ENCODE measurements around the gene TMEM120B.

Gene TMEM120B

DNA sequence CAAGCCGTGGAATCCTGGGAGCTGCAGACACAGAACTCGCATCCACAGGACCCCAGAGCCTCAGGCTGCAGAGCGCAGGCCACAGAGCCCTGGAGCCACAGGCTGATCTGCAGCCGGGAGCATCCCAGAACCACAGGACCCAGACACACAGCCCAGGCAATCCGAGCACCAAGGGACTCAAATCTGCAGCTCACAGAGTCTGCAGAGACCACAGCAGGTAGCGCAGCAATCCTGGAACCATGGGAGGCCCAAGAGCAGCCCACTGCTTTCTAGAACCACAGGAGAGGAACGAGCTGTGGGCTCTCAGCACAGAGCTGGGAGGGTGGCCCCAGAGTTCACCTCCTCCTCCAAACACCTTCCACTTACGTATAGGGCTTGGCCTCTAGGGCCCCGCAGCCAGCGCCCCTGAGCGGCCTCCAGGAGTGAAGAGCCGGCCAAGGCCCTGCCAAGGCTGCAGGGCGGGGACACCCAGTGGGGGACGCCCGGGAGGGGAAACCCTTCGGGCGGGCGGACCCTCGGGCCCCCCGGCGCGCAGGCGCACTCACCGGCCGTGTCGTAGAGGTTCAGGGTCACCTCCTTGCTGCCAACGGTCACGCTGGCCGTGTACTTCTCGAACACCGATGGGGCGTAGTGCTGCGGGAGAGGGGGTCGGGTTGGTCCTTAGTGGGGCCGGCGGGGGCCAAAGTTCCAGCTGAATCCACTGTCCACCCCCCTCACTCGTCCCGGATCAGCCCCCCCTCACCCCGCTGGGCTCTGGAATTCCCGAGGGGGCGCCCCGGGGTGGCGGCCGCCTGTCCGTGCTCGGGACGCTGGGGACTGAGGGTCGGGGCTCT is 80.3 kb downstream of the TMEM120B start:
- peak in 1 of 2 experiments; percentile 40 for DNase-seq (ENCODE audit: low read depth in 2 of 2)

DNA sequence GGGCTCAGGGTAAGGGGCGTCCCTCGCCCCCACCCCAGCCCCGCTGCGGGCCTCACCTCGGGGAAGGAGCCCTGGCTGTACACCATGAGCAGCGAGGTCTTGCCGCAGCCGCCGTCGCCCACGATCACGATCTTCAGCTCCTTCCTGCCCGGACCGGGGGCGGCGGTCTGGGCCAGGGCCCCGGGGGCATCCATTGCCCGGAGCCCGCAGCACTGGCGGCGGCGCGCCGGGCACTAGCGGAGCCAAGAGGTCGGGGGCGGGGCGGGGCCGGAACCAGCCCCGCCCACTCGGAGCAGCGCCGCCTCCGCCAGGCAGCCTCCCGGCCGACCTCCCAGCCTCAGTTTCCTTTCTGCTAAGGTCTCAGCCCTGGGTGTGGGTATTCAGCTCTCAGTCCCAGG is 80.9 kb downstream of the TMEM120B start, which contains the start of gene RHOF:
Gene RHOF, minus strand, starts transcription at position 249 of the 398 bp plus-strand sequence. Its CDS starts 55 bp downstream, at position 194.
- peak in 1 of 2 experiments; percentile 70 for DNase-seq (ENCODE audit: low read depth in 2 of 2)

DNA sequence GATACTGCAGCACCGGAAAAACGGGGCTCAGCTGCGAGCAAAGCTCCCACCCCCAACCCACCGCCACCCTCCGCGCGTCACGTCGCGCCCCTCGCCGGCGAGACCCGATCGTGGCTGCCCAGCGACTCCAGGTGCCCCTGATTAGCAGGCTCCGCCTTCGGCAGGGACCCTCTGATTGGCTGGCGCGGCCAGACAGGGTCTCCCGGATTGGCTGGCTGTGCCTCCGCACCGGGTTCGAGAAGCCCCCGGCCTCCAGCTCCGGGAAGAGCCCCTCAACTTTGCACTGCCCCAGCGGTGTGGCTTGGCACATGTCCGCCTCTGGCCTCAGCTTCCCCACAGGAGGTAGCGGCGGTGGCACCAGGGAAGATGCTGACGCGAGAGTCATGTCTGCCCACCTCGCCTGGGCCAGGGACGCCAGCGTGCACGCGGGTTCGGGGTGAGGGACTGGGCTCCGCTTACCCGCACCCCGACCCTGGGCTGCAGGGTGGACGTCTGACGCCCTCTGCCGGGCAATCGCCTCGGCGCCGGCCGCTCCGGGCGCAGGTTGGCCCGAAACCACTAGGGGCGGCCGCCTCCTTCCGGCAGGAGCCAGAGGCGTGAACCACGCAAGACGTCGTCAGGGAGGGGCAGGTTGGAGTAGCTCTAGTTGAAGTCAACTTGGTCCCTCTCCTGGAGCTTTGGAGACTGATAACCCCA is 81.4 kb downstream of the TMEM120B start:
- peak; percentile 88 to 93 for DNase-seq (ENCODE audit: low read depth in 2 of 2)

DNA sequence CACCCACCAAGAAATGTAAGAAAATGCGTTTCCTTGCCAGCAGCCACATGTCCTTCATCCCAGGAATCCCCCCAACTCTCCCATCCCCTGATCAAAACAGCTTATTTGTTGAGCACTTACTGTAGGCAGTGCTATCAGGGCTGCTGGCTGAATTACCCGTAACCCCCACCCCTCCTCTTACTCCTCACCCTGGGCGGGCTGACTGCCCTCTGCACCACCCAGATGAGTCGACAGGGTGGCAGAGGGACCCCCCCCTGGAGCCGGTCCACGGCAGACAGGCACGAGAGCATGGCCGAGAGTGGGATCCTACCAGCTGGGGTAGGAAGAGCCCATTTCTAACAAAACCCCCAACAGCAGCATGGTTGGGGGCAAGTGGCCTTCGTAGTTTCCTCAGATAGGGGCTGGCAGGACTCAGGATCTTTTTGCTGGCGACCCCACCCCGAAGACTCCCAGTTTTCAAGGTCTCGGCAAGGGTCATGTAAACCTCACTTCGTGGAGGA is 82.0 kb downstream of the TMEM120B start:
- DNase-seq (ENCODE audit: low read depth in 2 of 2): no peak

- peak; percentile 75 to 77 for DNase-seq (ENCODE audit: low read depth in 2 of 2)
Measured at GRCh38 chr12:121795034-121795968, 82.7 kb downstream of the TMEM120B start.

- DNase-seq (ENCODE audit: low read depth in 2 of 2): no peak
Measured at GRCh38 chr12:121796855-121797751, 84.6 kb downstream of the TMEM120B start.

GRCh38 chr12:121797937-121798786 is 85.6 kb downstream of the TMEM120B start:
- no peak for DNase-seq (ENCODE audit: low read depth in 2 of 2)

DNA sequence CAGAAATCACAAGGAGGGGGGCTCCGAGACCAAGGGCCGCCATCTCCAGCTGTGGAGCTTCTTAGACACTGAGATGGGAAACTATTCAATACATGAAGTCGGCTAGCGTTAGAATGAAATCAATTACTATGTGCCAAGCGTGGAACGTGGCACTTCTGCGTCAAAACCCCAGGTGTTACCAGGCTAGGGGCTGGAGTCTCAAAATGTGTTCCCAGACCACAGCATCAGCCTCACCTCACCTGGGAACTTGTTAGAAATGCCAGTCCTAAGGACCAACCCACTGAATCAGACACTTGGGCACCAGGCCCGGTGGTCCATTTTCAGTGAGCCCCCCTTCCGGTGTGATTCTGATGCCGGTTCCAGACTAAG is 86.2 kb downstream of the TMEM120B start:
- DNase-seq (ENCODE audit: low read depth in 2 of 2): no peak

GRCh38 chr12:121799156-121799841 is 86.7 kb downstream of the TMEM120B start:
- DNase-seq (ENCODE audit: low read depth in 2 of 2): no peak

- DNase-seq (ENCODE audit: low read depth in 2 of 2): peak; percentile 66 to 80
Measured at GRCh38 chr12:121799842-121800693, 87.5 kb downstream of the TMEM120B start.

- DNase-seq (ENCODE audit: low read depth in 2 of 2): peak in 1 of 2 experiments; percentile 54
Measured at GRCh38 chr12:121800694-121801594, 88.4 kb downstream of the TMEM120B start.

DNA sequence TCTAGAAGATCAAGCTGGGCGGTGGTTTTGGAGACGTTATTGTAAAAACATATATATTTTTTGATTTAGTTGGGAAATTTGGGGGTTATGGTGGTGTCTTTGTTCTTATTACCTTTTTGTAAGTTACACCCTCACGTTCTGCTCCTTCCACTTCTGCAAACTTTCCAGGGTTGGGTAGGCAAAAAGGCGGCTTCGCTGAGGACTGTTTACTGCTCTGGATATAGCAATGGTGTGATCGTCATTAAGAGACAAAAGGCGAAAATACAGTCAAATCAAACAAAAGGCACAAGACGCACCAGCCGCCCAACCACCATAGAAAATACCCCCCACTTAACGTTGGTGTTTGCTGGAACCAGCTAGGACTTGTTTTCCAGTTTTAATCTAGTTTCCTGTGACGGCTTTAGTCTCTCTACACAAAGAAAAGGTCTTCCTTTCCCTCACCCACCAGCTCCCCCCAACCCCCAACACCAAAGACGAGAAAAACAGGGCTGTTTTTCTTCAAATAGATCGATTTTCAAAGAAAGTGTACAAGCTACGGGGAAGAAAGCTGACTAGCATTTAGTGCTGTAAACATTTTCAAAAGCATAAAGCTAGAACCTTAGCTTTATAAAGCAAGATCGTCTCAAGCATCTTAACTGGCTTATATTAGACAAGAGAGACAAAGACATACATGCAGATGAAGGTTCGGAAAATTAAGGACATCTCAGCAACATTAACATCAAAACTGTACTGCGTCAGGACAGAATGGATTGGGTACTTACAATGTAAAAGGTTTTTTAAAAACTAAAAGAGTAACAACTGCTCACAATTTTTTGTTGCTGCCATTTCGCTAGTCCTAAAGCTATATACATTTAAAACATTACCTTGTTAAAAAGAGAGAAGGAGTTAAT is 89.3 kb downstream of the TMEM120B start:
- no peak for DNase-seq (ENCODE audit: low read depth in 2 of 2)

- DNase-seq (ENCODE audit: low read depth in 2 of 2): no peak
Measured at GRCh38 chr12:121802485-121802842, 89.9 kb downstream of the TMEM120B start.

DNA sequence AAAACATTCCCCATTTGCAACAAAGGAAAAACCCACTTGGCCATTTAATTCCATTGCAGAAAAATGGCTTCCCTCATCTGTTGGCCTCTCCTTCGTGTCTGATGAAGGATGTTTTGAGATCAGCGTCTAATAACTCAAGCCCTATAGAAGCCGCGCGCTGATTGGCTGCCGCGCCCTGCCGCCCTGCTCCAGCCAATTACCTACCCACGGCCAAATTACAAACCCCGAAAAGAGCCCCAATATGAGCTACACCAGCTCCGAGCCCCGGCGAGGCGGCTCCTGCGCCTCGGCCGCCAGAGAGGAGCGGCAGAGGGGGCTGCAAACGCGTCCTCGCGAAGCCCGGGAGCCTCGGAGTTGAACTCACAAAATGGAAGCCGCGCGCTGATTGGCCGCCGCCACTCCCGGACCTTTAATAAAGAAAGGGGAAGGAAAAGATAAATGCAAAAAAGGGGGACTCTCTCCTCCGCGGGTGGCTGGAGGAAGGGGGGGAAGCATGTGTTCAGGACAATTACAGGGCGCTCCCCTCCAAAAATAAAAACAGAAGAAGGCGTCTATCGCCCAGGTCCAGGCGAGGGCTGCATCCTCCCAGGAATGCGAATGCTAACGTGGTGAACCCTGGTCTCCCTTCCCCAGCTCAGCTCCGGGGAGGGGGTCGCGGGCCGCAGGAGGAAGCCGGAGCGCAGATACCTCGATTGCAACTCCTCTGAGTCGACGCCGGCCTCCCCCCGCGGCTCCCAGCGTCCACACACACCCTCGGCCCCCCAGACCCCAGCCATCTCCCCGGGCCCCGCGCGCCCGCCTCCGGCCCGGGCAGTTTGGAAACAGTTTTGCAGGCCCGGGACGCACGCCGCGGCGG is 90.5 kb downstream of the TMEM120B start:
- DNase-seq (ENCODE audit: low read depth in 2 of 2): peak; percentile 71 to 82

DNA sequence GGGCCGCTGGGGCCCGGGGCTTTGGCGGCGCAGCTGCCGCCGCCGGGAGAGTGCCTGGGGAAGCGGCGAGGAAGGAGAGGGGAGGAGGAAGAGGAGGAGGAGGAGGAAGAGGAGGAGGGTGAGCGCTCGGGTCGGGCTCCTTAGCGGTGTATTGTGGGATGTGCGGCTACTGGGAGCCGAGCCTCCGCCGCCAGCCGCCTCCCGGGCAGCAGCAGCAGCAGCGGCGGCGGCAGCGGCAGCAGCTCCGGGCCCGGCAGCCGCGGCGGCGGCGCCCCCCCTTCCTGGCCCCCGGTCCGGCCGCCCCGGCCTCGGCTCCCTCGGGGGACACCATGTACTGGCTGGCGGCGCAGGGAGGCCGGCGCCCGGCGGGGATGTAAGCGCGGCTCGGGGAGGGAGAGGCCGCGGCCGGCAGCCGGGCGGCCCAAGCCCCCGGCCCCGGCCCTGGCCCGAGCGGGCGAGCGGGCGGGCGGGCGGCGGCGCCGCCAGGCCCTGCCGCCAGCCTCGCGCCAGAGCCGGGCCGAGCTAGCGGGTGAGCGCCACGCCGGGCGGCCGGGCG is 91.4 kb downstream of the TMEM120B start, which contains the start of gene SETD1B:
Gene SETD1B, plus strand, starts transcription at position 149 of the 556 bp plus-strand sequence. CDS start 729 bp downstream, outside the sequence.
- DNase-seq (ENCODE audit: low read depth in 2 of 2): peak in 1 of 2 experiments; percentile 52

Data from stimulated activated CD4-positive, alpha-beta T cell treated with anti-CD3 and anti-CD28 coated beads, Interleukin-12 subunit alpha, Interleukin-12 subunit beta, amount 100 ng/mL, for 24 hours (primary cell).